Heart left ventricle (tissue), 13 donors: ENCODE data around the gene OBSL1.

Experiments used
- CTCF ChIP-seq, 12 donors: fragments of 200-600 bp; sonication (generic) in 4 of 12; IDR thresholded peaks; one replicate each; pipeline versions ENCODE4 v1.5.0 to v1.8.0; 2018 to 2022; ENCODE audit warnings: antibody characterized with exemption in 12 of 12, mild to moderate bottlenecking in 5 of 12
- POLR2A ChIP-seq, 2 donors: fragments of 450-650 bp; IDR thresholded peaks; one replicate each; pipeline ENCODE4 v1.6.1; 2017; ENCODE audit warnings: antibody characterized with exemption in 2 of 2, mild to moderate bottlenecking in 2 of 2, moderate library complexity in 2 of 2
- donor health status: ischemic (EF 13 %, LVEDD 7.1; RV severe dilation, severe dysfunction).
- donor health status: DM: no; HTN: yes; CAD: no.
- donor health status: DM: no; HTN: no; CAD: no.
- donor health status: ischemic (EF 25% LVEDD 6.9; RV normal size, moderate dysfunction).
- donor health status: ischemic (EF 25% LVEDD 5.7; RV mildly dilated, moderate dysfunction).
- donor health status: ischemic (EF 35%, LVEDD 5.7; RV mildly dilated, moderate dysfunction).
- donor health status: nonischemic (EF 11% LVEDD 7.7; RV severe dilation, severe dysfunction).
- donor health status: DM: yes; HTN: yes; CAD: no.
- donor health status: PGD.
- donor health status: ischemic (EF 29% LVEDD 5.4; RV normal size, mild dysfunction).
- donor health status: nonischemic (EF 23%, LVEDD 6.1; RV moderate dilation, normal function).

- no peak for TF ChIP-seq CTCF (IDR thresholded peaks at IDR 0.05)
- no peak for TF ChIP-seq POLR2A (IDR thresholded peaks at IDR 0.05)
Observed at GRCh38 chr2:219508444-219508734, 63.0 kb downstream of the OBSL1 start.
